Glomerular visceral epithelial cell (primary cell): Measurements from ENCODE around the gene ZFP36.
A peak's percentile ranks its signal among the peaks of the same experiment; 100 is the strongest.
"Not testable (repeated sequence)": the region's sequence is repeated elsewhere in the genome, so short reads cannot be mapped to it uniquely, and the experiment has no call there.

Source experiments
- DNase-seq: peaks from one replicate; pipeline ENCODE4 v3.0.0-alpha.2; 2016; ENCODE audit errors: extremely low spot score

The ZFP36 gene, protein sequence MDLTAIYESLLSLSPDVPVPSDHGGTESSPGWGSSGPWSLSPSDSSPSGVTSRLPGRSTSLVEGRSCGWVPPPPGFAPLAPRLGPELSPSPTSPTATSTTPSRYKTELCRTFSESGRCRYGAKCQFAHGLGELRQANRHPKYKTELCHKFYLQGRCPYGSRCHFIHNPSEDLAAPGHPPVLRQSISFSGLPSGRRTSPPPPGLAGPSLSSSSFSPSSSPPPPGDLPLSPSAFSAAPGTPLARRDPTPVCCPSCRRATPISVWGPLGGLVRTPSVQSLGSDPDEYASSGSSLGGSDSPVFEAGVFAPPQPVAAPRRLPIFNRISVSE

DNA sequence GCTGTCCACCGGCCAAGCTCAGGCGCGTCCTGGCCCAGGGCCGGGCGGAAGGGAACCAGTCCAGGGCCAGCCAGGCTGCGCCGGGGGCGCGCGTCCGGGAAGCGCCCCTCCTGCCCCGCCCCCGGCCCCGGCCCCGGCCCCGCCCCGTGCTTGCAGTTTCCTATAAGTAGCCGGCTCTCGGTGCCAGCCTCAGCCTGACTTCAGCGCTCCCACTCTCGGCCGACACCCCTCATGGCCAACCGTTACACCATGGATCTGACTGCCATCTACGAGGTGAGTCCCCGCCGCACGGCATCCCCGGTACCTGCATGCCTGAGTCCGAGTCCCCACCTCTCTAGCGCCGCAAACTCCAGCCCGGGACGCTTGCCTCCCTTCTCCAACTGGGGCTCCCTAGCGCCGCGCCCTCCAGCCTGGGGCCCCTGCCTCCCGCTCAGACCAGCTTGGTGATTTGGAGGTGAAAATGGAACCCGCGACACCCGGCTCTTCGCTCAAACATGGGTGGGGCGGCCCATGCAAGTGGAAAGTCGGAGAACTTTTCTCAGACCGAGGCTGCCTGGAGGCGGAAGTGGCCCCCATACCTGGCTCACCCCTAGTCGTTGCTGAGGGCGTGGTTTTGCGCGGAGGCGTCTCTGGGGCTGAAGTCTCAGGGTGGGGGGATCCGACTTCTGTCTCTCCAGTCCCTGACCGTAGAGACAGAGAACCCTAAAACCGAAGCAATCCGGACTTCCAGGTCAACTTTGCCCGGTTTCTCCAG is at the start of gene ZFP36:
ZFP36 (plus strand) TSS at position 192 of the 754 bp plus-strand sequence; CDS start at position 250, 58 bp downstream.
- peak; percentile 92 for DNase-seq

- DNase-seq: no peak
These were observed 47.6 kb upstream of the ZFP36 start for GRCh38 chr19:39359026-39359425.

DNA sequence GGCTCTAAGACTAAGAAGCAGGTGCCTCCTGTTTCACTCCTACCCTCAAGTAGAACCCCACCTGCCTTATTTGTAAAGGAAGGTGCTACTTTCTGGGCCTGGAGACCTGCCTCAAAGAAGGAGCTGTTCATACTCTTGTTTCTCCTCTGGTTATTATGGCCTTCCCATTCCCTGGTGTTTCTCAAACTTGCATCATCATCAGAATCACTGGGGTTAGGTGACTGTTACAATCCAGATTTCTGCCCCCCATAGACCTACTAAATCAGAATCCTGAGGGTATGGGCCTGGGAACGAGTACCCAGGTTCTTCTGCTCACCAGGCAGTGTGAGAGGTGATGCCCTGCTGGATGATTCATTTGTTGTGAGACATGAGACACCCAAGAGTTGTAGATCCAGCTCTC is 46.0 kb upstream of the ZFP36 start:
- DNase-seq: no peak

DNA sequence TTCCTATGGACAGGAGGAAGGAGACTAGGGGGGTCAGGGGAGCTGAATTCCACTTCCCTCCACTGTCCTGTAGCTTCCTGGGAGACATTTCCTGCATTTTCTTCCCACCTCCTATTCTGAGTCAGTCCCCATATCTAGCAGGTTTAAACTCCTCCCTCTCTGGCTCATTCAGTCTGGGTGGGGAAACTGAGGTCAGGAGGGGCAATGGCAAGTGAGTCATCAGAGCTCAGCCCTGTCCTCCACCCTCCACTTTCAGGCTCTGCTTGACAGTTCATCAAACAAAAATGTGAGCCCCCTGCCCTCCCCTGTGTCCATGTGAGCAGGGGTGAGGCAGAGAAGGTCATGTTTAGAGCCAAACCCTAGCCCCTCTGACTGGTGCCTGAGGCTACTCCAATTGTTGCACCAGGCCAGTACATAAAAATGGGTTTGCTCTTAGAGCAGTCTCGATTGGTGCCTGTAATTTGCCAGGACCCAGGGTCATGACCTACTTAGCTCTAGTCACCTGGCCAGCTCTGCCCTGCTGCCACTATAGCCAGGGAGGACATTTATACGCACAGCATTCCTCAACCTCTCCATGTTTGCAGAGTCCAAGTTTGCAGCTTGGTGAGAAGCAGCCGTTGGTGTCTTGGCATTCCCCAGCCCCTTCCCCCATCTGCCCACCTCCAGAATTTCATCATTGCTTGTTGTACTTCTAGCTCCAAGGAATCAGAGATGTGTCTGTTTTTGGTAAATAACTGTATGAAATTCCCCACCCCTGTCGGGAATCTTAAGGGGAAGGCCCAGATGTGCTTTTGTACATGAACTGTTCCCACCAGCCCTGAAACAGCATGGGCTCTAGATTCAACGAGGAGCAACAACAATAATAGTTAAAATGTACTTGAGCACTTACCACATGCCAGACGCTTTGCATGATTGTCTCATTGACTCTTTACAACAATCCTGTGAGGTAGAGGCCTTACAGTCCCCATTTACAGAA is 43.7 kb upstream of the ZFP36 start:
- peak; percentile 17 for DNase-seq

GRCh38 chr19:39363901-39364457 is 42.7 kb upstream of the ZFP36 start:
- DNase-seq: peak; percentile 52

DNA sequence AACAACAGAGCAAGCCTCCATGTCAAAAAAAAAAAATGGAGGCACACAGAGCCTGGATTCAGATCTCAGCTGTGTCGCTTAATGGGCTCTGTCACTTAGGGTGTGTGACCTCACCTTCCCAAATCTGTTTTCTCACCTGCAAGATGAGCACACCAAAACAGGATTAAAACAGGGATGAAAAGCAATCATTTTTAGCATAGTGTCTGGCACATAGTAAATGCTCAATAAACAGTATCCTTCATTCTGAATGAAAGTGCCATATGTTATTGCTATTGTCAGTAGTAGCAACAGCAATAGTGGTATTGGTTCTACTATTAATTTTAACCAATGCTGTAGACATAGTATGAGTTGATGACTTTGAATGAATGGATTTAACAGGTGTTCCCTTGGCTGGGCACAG is 41.1 kb upstream of the ZFP36 start:
- no peak for DNase-seq

DNA sequence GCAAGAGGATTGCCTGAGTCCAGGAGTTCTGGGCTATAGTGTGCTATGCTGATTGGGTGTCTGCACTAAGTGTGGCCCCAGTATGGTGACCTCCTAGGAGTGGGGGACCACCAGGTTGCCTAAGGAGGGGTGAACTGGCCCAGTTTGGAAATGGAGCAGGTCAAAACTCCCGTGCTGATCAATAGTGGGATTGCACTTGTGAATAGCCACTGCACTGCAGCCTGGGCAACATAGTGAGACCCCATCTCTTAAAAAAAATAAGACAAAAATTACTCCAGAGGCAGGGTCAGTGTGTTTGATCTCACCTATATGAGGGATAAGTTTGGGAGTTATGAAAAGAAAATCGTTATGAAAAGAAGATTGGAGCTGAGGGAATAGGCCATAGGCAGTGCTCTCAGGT is 37.4 kb upstream of the ZFP36 start:
- no peak for DNase-seq

DNA sequence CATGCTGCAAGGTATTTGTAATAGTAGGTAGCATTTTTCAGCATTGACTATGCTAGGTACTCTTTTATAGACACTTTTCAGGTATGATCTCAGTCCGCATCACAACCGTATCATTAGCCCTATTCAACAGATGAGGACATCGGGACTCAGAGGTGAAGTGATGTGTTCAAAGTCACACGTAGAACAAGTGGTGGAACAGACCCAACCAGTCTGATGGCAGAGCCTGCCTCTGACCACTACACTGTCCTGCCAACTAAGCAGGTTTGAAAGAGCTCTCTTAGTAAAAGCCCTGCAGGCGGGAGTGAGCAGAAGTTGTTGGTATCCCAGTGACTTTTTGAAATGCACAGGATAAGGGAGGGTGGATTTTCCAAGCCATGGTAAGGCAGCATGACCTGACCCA is 35.9 kb upstream of the ZFP36 start:
- no peak for DNase-seq

- DNase-seq: no peak
These were observed 34.4 kb upstream of the ZFP36 start for GRCh38 chr19:39372047-39372802.

GRCh38 chr19:39372941-39373340 is 33.7 kb upstream of the ZFP36 start:
- DNase-seq: no peak

DNA sequence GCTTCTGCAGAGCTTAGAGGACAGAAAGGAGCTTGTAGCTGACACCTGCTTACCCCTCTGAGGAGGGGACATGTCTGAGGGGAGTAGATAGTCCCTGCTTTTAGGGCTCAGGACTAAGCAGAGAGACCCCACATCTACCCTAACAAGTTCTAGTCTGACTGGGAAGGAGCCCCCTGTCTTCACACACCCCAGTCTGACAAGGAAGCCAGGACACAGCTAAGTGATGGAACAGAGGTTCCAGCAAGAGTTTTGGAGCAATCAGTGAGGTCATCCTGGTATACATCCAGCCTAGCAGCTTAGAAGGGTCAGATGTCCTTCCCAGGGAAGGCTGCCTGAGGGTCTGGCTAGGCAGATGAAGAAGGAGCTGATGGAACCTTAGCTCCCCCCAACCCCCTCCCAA is 30.7 kb upstream of the ZFP36 start:
- no peak for DNase-seq

DNA sequence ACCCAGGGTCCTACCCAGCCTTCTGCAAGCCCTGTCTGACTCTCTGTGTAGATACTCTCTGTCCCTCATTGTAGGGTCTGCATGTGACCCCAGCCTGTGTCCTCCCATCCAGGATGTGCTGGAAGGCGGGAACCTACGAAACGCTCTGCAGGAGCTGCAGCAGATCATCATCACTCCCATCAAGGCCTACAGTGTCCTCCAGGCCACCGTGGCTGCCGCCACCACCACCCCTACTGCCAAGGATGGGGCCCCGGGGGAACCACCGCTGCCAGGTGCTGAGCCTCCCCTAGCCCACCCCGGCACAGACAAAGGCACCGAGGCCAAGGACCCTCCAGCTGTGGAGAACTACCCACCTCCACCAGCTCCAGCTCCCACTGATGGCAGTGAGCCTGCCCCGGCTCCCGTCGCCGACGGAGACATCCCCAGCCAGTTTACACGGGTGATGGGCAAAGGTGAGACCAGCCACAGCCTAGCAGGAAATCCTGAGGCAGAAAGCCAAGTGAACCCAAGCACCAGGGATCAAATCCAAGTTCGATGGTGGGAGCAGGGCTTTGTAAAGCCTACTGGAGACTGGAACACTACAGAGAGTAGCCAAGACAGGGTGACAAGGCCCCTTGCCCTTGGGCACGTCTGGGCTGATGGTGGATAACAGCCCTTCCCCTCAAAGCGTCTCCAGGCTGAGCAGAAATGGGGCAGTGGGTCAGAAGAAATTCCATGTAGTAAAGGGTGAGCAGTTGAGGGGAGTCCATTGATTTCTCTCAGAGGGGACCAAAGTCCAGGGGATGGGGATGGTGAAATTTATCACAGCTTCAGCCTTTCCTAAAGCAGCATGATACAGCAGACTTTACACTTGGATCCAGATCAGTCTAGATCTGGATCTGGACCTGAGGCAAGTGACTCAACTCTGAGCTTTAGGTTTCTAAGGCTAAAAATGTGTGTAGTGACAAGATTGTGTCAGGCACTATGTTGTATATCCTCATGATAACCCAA is 29.0 kb upstream of the ZFP36 start:
- DNase-seq: no peak

DNA sequence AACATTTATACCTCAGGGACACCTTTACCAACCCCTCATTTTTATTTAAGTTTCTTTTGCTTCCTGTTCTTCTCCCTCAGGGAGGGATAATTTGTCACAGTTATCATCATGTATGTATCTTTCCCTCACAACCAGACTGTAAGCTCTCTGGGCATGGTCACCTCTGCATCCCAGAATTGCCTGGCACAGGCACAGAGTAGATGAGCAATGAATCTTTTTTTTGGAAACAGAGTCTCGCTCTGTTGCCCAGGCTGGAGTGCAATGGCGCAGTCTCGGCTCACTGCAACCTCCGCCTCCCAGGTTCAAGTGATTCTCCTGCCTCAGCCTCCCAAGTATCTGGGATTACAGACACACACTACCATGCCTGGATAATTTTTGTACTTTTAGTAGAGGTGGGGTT is 27.3 kb upstream of the ZFP36 start:
- not testable (repeated sequence) for DNase-seq

- no peak for DNase-seq
These were observed 26.7 kb upstream of the ZFP36 start for GRCh38 chr19:39379865-39380396.

- no peak for DNase-seq
These were observed 25.8 kb upstream of the ZFP36 start for GRCh38 chr19:39380521-39381502.

DNA sequence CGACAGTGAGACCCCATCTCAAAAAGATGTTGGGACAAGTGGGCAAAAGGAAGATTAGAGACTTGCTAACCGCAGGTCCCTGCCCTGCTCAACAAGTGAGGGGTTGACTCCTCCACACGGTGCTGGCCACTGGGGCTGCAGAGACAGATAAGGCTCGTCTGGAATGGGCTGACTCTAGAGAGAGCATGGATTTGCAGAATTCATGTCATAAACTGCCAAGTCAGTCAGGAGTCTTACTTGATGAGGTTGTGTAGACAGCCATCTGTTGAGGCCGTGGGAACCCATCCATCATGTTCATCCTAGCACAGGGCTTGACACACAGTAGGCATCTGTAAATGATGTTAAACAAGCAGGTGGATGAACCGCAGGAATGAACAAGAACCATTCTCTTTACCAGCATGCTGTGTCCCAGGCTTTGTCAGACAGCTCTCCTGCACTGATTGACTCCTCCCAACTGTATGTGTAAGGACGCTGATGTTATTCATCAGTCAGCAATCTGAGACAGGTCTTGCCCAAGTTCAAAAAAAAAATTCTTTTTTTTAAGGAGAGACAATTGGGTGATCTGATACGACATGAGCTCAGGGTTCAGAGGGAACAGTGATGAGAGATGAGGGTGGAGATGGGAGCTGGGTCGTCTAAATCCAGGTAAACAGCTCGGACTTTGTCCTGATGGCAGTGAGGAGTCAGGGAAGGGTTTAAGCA is 24.6 kb upstream of the ZFP36 start:
- no peak for DNase-seq

- no peak for DNase-seq
These were observed 23.4 kb upstream of the ZFP36 start for GRCh38 chr19:39382991-39383828.
